K562 (cell line): ENCODE data around the gene CRACR2B. TPM values are rescaled to one million over a fixed set of nuclear protein-coding genes. Genes with fewer than 3 reads are reported as not detected.

Experiments used
- ADNP ChIP-seq: fragments of 200-800 bp; sonication (Bioruptor generic); IDR thresholded peaks from 2 replicates; pipeline ENCODE4 v1.6.1; 2016; ENCODE audit warnings: missing genetic modification characterization, missing compliant biosample characterization
- E2F4 ChIP-seq: sonication (generic); formaldehyde crosslinking; IDR thresholded peaks from 2 replicates; pipeline ENCODE4 v1.8.0; 2022; ENCODE audit warnings: mild to moderate bottlenecking, low read depth, missing genetic modification reagents
- HCFC1 ChIP-seq: IDR thresholded peaks from 2 replicates; pipeline ENCODE4 v1.6.1; 2012; ENCODE audit warnings: low read depth, low read length, improper control_type of control experiment
- MCM7 ChIP-seq, 2 experiments: fragments of 450-650 bp; IDR thresholded peaks; 2 replicates each; pipeline ENCODE4 v1.6.1; 2016 to 2018
- MLLT1 ChIP-seq, 2 experiments: fragments of 450-650 bp; IDR thresholded peaks; 2 replicates each; pipeline ENCODE4 v1.6.1; 2016
- NBN ChIP-seq: fragments of 450-650 bp; IDR thresholded peaks from 2 replicates; pipeline ENCODE4 v1.6.1; 2016; ENCODE audit warnings: low read depth, mild to moderate bottlenecking
- PBX2 ChIP-seq, 2 experiments: IDR thresholded peaks in 1 of 2; conservative IDR thresholded peaks in 1 of 2; 2 replicates each; pipeline ENCODE4 v1.6.1; 2016; ENCODE audit warnings: low read depth in 2 of 2, mild to moderate bottlenecking in 1 of 2, missing compliant biosample characterization in 1 of 2, missing genetic modification characterization in 1 of 2, moderate library complexity in 1 of 2
- PHB2 ChIP-seq: fragments of 450-650 bp; IDR thresholded peaks from 2 replicates; pipeline ENCODE4 v1.6.1; 2017; ENCODE audit warnings: low read depth
- POLR2A ChIP-seq: fragments of 450-650 bp; conservative IDR thresholded peaks from 2 replicates; pipeline ENCODE4 v1.6.1; 2016
- POLR2B ChIP-seq: fragments of 450-650 bp; IDR thresholded peaks from 2 replicates; pipeline ENCODE4 v1.6.1; 2018; ENCODE audit warnings: low read depth; ENCODE audit not compliant: partially characterized antibody
- REST ChIP-seq, 2 experiments: fragments of 450-650 bp; formaldehyde crosslinking in 1 of 2; IDR thresholded peaks; 2 replicates each; pipeline versions ENCODE4 v1.4.0 to v1.6.1; 2014 to 2020; ENCODE audit warnings: mild to moderate bottlenecking in 2 of 2, borderline replicate concordance in 1 of 2, low read depth in 1 of 2
- THRAP3 ChIP-seq: fragments of 450-650 bp; IDR thresholded peaks from 2 replicates; pipeline ENCODE4 v1.6.1; 2016; ENCODE audit warnings: mild to moderate bottlenecking, inconsistent platforms, borderline replicate concordance
- ZEB2 ChIP-seq: fragments of 450-650 bp; IDR thresholded peaks from 2 replicates; pipeline ENCODE4 v1.6.1; 2016
- ZNF24 ChIP-seq: fragments of 450-650 bp; IDR thresholded peaks from 2 replicates; pipeline ENCODE4 v1.6.1; 2016
- ZNF311 ChIP-seq: fragments of 250-450 bp; sonication (Bioruptor Pico); IDR thresholded peaks from 2 replicates; pipeline ENCODE4 v1.4.0; 2020; ENCODE audit warnings: mild to moderate bottlenecking, moderate library complexity
- ZNF384 ChIP-seq: IDR thresholded peaks from 2 replicates; pipeline ENCODE4 v1.6.1; 2012; ENCODE audit warnings: low read depth, low read length, improper control_type of control experiment
- polyA plus RNA-seq, 8 experiments: library from polyadenylated mRNA; depleted of rRNA in 4 of 8; stranded (reverse) in 5 of 8; unstranded in 3 of 8; fragments of >200 nt; fragmentation: Nextera tagmentation in 2 of 8; fragmentation: Illumina TruSeq in 1 of 8; extraction: Ambion mirVana in 2 of 8; extraction: Trizol in 1 of 8; gene quantifications; 2 replicates each; pipeline versions ENCODE4 v1.2.1 to v1.2.3, GENCODE V29; 2011 to 2014; ENCODE audit warnings: inconsistent platforms in 1 of 8, missing spikeins in 1 of 8
- total RNA-seq, 7 experiments: library from RNA; depleted of rRNA in 6 of 7; stranded (reverse); fragments of >200 nt in 6 of 7; fragmentation: Illumina TruSeq in 2 of 7; extraction: Trizol in 2 of 7; gene quantifications; 2 replicates each; pipeline versions ENCODE4 v1.2.1 to v1.2.3, GENCODE V29; 2011 to 2021; ENCODE audit warnings: low replicate concordance in 1 of 7

Gene CRACR2B
- total and polyA plus RNA-seq, 9 of the 15 experiments (the other 6 are each of a cell fraction or from before 2014, with no cell fraction given), result 0.10 to 51.0 (median 6.0) TPM

- 0 out of 2 replicates have a peak, but pooled peaks have one; percentile 17 for TF ChIP-seq PBX2 (CRISPR knock-in tag; IDR thresholded peaks at IDR 0.05; ENCODE audit: low read depth)
- no peak; the same call in 1 of the 2 replicates for TF ChIP-seq PBX2 (tag; conservative IDR thresholded peaks at IDR 0.05; ENCODE audit: low read depth)
- no peak for TF ChIP-seq THRAP3
- TF ChIP-seq MLLT1 (IDR thresholded peaks at IDR 0.05), result no peak
- TF ChIP-seq REST (IDR thresholded peaks at IDR 0.05; ENCODE audit: borderline replicate concordance), result no peak
- TF ChIP-seq REST (CRISPR knock-in tag; IDR thresholded peaks at IDR 0.05; ENCODE audit: low read depth), result no peak
- no peak for TF ChIP-seq MCM7 (IDR thresholded peaks at IDR 0.05)
- TF ChIP-seq NBN, result no peak
- TF ChIP-seq ZNF311 (CRISPR knock-in tag), result no peak
- no peak for TF ChIP-seq ZNF384
- no peak for TF ChIP-seq ZNF24
- peak; percentile 87 for TF ChIP-seq ZEB2
- no peak for TF ChIP-seq E2F4 (CRISPR knock-in tag)
- no peak for TF ChIP-seq POLR2A
- peak; percentile 83 for TF ChIP-seq PHB2
- TF ChIP-seq ADNP (tag), result no peak
- TF ChIP-seq HCFC1, result no peak
- no peak for TF ChIP-seq POLR2B
Observed at GRCh38 chr11:875769-876301, 48.1 kb downstream of the CRACR2B start (continued).
